HG02970 (cell line): ENCODE measurements around the gene BEAN1.

ENCODE experiments used
- ATAC-seq: cut with Tn5 transposase; IDR thresholded peaks from one replicate; pipeline ENCODE4 v1.9.1; 2021; ENCODE audit warnings: mild to moderate bottlenecking, moderate library complexity, moderate number of reproducible peaks; ENCODE audit not compliant: unreplicated experiment, low FRiP score

Gene BEAN1, protein sequence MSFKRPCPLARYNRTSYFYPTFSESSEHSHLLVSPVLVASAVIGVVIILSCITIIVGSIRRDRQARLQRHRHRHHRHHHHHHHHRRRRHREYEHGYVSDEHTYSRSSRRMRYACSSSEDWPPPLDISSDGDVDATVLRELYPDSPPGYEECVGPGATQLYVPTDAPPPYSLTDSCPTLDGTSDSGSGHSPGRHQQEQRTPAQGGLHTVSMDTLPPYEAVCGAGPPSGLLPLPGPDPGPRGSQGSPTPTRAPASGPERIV

DNA sequence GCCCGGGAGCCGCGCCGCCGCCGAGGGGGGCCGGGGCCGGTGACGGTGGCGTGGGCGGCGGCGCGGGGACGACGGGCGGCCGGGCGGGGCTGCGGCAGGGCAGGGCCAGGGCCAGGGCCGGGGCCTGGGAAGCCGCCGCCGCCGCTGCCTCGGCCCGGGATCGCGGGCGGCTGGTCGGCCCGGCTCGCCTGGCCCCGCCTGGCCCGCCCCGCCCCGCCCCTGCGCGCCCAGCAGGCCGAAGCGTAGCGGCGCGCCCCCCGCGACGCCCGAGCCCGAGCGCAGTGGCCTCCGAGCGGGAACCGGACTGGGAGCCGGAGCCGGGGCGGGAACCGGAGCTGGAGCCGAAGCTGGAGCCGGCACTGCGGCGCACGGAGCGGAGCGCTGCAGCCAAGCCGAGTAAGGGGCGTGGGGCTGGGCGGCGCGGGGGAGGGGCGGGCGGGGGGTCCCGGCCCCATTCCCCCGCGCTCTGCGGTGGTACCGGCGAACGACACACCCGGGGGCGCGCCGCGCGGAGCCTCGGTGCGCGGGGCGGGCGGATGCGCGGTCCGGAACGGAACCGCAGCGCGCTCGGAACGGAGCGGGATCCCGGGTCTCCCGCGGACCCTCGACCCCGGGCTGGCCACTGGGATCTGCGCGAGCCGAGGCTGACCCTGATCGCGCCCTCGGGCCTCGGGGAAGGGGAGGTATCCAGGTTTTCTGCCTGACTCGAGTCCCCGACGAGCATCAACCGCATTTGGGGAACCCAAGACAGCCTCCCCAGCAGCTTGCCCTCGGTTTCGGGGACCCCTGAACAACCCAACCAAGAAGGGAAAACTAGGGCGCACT lies at the start of gene BEAN1:
BEAN1 (plus strand) TSS at position 260 of the 825 bp plus-strand sequence. CDS start 10,382 bp downstream, outside the sequence.
- no peak for ATAC-seq

DNA sequence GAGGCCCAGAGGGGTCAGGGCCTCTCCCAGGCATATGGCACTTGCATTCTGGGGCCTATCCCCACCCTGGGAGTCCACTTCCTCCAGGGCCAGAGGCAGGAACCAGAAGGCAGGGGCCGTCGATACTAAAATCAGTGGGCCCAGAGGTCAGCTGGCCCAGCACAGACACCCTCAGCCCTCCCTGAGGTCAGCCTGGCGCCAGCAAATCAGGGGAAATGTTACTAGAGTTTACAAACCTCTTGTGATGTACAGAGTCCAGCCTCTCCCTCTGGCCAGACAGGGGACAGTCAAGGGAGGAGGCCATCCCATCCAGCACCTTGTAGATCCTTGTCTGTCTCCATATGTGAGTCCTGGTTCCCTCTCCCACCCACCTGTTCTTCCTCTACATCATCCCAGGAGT lies 49.8 kb upstream of the BEAN1 start:
- no peak for ATAC-seq

DNA sequence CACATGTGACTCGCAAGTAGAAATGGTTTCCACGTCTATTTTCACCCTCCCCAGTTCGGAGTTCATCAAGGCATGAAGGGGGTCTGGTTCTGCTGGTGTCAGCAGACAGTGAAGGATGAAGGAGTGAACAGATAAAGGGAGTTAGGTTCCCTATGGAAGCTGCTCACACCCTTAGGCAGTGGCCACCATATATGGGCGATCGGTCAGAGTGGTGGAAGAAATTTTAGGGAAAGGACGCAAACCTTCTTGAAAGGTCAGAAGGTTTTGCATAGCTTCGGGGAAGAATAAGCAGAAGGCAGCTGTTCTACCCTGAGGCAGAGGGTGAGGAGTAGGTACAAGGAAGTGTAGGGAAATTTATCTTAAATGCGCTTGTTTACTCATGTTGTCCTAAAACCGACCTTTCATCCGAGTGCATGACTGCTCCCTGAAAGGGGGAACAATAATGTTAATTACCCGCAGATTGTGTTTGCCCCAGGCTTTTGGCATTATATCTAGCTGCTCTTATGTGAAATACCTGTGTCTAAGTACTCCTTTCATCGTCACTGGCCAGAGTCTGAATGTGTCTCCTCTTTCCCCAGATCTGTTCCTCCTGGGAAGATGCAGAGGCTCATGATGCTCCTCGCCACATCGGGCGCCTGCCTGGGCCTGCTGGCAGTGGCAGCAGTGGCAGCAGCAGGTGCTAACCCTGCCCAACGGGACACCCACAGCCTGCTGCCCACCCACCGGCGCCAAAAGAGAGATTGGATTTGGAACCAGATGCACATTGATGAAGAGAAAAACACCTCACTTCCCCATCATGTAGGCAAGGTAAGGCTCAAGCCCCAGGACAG lies 48.1 kb upstream of the BEAN1 start:
- ATAC-seq: no peak

DNA sequence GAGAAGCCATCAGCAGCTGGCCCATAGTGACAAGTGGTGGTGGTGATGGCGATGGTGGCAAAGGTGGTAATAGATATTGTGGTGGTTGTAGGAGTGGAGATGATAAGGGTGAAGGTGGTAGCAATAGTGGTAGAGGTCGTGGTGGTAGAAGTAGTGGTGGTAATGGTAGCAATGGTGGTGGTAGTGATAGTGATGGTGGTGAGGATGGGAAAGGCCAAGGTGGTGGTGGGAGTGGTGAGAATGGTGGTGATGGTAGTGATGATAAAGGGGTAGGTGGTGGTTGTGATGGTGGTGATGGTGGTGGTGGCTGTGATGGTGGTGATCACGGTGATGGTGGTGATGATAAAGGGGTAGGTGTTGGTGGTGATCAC lies 47.5 kb upstream of the BEAN1 start:
- no peak for ATAC-seq

DNA sequence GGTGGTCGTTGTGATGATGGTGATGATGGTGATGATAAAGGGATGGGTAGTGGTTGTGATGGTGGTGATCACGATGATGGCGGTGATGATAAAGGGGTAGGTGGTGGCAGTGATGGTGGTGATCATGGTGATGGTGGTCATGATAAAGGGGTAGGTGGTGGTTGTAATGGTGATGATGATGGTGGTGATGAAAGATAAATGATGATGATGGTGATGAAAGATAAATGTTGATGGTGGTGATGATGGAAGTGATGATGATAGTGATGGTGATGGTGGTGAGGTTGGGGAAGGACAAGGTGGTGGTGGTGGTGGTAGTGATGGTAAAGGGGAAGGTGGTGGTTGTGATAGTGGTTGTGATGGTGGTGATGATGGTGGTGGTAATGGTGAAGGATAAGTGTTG lies 46.7 kb upstream of the BEAN1 start:
- ATAC-seq: no peak

DNA sequence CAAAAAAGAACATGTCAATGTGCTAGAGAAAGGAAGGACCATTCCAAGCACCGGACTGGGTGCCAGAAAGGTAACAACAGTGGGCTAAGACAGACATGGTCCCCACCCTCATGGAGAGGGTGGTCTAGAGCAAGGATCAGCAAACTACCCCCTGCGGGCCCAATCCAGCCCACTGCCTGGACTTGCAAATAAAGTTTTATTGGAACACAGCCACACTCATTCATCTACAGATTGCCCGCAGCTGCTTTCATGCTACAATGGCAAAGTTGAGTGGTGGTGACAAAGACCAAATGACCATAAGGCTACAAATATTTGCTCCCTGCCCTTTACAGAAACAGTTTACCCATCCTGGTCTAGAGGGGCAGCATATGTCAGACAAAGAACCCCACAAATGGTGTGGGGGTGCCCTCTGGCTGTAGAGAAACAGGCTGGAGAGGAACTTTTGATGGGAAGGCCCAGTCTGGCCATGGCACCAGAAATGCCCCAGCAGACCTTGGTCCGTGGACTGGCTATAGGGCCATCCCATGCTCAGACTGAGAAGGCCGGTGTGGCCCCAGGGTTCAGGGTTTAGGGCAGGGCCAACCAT lies 45.4 kb upstream of the BEAN1 start:
- no peak for ATAC-seq

DNA sequence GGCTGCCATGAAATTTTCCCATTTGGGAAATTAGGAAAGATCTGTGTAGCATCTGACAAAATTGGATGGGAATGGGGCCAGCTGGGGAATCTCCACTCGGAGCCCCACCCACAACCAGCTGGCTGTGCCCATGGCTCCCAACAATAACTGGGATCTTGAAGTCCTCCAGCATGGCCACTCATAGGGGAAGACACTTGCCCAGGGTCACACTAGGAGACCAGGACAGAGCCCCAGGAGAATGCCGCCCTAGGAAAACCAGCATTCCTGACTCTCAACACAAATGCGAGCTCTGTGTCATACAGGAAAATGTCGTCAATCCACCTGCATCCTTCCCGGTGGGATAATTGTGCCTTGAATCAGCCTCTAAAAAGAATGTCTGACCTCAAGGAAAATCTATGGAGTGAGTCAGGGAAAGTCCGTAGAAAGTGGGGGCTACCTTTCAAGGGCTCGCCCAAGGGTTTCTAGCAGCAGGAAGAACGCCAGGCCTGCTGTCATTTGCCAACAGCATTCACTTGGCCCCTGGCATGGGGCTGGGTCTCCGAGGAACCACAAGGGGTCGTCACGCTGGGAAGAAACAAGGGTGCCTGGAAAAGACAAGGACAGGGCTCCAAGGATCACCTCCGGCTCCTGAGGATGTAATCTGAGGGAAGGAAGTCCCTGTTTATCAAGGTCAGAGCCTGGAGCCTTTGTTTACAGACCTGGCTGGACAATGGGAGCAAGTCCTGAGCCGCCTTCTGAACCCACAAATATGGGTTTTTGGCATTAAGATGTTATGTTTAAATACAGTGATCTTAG lies 44.7 kb upstream of the BEAN1 start:
- ATAC-seq: no peak

DNA sequence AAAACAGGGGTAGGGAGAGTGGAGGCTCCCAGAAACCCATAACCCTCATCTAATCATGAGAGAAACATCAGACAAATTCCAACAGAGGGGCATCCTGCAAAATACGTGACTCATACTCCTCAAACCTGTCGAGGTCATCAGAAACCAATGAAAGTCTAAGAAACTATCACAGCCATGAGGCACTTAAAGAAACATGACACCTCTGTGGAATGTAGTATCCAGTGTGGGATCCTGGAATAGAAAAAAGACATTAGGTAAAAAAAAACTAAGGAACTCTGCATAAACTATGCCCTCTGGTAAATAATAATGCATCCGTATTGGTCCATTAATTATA lies 44.2 kb upstream of the BEAN1 start:
- ATAC-seq: no peak

DNA sequence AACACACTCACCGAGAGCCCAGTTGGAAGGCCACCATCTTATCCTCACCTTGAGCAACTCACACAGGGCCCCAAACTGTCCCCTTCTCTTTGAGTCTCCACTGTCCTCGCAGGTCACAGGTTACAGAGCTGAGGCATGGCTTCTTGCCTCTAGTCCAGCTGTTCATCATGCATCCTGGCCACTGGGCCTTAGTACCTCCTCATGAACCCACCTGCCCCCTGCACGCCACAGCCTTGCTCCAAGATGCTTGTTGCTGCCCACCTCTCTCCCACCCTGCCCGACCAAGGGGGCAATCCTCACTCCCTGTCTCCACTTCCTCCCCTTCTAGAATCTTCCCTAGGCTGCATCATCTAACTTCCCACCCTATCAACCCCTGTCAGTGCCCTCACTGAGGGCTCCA lies 43.5 kb upstream of the BEAN1 start:
- ATAC-seq: no peak

DNA sequence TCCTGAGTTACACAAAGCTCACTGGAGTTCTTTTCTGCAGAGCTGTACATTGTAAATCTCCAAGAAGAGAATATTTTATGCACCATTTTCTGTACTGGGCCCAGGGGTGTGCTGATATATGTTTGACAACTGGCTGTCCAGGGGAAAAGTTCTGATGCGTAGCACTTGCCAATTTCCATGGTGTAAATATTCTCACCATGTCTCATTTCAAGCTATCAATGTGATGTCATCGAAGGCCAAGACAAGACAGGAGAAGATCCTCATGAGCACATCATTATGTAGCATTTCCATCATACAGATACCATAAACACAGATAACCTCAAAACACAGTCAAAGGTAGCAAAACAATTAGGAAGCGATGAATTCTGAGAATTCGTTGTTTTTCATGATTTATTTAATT lies 41.7 kb upstream of the BEAN1 start:
- ATAC-seq: no peak

DNA sequence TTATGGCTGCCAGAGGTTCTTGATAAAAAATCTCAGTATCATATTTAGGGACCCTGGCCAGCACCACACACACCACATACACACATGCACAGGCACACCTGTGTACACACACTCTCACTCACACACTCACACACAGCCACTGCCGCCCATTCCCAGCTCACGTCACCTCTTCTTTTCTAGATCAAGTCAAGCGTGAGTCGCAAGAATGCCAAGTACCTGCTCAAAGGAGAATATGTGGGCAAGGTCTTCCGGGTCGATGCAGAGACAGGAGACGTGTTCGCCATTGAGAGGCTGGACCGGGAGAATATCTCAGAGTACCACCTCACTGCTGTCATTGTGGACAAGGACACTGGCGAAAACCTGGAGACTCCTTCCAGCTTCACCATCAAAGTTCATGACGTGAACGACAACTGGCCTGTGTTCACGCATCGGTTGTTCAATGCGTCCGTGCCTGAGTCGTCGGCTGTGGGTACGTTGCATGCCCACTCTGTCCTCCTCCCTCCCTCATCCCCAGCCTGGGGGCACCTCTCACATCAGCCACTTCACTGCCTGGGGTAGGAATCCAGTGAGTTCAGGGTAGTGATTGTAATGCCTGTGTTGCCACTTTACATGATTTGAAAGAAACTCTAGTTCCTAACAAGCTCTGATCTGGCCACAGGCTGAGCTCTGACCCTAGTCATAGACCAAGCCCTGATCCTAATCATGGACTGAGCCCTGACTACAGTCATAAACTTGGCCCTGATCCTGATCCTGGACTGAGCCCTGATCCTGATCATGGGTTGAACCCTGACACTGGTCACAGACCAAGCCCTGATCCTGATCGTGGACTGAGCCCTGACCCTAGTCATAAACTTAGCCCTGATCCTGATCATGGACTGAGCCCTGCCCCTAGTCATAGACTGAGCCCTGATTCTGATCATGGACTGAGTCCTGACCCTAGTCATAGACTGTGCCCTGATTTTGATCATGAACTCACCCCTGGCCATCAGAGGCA lies 40.2 kb upstream of the BEAN1 start:
- ATAC-seq: no peak

DNA sequence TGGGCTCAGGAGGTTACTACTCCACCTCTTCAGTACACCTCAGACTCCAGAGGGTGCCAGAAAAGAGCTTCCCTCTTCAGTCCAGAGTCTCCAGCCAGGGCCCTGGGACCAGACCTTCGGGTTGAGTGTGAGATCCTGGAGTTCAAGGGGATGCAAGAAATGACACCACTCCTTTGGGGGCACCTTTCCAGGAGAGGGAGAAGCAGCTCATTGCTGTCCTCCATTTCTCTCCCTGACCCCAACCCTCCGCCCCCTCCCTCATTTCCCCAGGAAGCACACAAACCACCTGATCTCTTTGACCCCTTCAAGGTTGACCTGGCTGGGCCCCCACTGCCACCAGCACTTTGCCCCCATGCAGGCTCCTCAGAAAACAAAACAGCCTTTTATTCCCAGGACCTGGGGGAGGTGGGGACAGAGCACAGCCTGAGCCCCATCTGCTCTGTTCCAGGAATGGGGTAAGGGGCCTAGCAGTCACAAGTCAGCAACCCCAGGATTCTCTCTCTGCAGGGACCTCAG lies 39.2 kb upstream of the BEAN1 start:
- ATAC-seq: no peak

DNA sequence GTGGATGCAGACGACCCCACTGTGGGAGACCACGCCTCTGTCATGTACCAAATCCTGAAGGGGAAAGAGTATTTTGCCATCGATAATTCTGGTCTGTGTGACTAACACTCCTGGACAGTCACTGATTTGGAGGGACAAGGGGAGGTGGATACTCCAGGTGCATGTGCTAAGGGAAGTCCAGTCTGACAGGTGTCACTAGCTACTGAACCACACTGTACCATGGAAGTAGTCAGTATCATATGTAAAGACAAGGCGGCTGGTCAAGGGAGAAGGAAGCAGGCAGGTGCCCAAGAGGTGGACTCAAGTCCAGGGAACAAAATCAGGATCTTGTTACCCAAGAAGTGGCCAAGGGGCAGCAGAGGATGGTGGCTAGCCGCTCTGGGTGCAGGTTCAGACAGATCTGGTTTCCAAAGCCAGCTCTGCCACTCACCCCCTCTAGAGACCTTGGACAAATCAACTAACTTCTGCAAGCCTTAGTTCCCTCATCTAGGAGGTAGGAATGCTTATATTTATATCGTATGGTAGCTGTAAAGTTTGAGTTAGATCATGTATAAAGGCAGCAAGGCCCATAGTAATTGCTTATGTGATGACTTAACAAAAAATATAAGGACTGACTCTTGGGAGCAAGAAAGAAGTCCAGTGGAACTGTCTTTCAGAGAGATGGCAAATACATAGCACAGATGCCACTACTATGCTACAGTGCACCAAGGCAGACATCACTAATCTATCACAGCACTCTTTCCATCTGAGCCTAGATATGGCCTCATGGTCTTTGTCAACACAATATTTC lies 38.5 kb upstream of the BEAN1 start:
- ATAC-seq: no peak

DNA sequence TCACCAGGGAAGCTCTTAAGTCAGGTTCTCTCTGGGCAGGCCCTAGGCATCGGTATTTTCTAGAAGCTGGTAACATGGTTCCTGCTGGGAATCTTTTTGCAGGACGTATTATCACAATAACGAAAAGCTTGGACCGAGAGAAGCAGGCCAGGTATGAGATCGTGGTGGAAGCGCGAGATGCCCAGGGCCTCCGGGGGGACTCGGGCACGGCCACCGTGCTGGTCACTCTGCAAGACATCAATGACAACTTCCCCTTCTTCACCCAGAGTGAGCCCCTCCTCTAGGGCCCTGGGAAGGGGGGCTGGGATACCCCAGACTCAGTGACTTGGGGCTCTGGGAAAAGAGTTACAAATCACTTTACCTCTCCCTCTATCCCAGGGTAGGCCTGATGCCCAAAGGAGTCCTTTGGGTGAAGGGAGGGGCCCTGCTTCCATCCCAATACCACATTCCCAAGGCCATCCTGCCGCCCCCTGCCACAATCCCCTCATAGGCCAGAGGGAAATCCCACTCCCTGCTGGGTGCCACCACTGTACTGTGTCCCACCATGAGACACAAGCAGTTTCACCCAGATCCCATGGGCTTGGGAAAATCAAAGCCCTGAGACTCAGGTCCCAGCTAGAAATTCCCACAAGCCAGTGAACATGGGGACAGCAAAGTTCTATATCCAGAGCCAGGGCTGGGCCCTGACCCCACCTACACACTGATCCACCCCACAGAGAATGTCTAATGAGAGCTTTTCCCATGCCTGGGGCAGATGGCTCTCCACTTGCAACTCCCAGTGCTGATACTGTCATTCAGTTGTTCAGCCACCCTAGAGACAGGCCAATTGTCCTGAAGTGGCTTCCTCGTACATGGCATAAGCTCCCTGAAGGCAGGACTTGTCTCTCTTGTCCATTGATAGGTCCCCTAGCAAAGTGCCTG lies 37.6 kb upstream of the BEAN1 start:
- ATAC-seq: no peak

DNA sequence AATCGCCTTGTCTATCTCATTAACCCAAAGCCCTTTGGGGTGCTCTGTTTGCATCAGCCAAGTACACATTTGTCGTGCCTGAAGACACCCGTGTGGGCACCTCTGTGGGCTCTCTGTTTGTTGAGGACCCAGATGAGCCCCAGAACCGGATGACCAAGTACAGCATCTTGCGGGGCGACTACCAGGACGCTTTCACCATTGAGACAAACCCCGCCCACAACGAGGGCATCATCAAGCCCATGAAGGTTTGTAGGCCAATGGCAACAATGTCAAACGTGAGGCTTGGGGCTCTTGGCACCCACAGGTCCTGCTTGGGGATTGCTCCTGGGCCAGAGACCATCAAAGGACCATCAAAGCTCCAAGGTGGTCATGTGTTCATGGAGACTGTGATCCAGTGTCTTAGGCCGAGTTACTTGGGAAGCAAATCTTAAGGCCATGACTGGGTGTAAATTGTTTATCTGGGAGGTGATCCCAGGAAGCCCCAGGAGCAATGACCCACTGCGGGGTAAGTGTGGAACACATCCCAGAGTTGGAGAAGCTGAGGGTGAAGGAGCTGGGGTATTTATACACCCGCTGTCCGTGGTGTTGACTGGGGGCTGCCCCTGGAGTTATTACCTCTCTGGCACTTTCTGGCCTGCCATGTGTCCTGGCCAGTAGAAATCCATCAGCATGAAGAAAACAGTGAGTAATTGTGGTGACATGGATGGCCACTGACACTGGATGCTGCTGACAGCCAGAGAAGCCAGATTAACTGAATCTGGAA lies 36.6 kb upstream of the BEAN1 start:
- ATAC-seq: no peak
